Effector memory CD4-positive, alpha-beta T cell (primary cell): ENCODE results near the gene GOLM1.
"Not testable (repeated sequence)": the region's sequence is repeated elsewhere in the genome, so short reads cannot be mapped to it uniquely, and the experiment has no call there.

Source experiments
- DNase-seq, 3 donors: peaks; one replicate each; pipeline ENCODE4 v3.0.0-alpha.2; 2020
- H3K27ac ChIP-seq: 2 replicates; pipeline ENCODE4 v1.7.0; 2013; ENCODE audit warnings: mild to moderate bottlenecking, low read length, moderate library complexity; ENCODE audit not compliant: insufficient read depth, poor library complexity, severe bottlenecking
- H3K27me3 ChIP-seq: replicated peaks from 2 replicates; pipeline ENCODE4 v1.7.0; 2013; ENCODE audit warnings: mild to moderate bottlenecking, low read length; ENCODE audit not compliant: insufficient read depth, control insufficient read depth, poor library complexity, severe bottlenecking
- H3K36me3 ChIP-seq: 2 replicates; pipeline ENCODE4 v1.7.0; 2013; ENCODE audit warnings: mild to moderate bottlenecking, low read length, moderate library complexity; ENCODE audit not compliant: control insufficient read depth, insufficient read depth
- H3K4me1 ChIP-seq: 2 replicates; pipeline ENCODE4 v1.7.0; 2013; ENCODE audit warnings: low read length, mild to moderate bottlenecking; ENCODE audit not compliant: control insufficient read depth, insufficient read depth, poor library complexity, severe bottlenecking
- H3K4me3 ChIP-seq: 2 replicates; pipeline ENCODE4 v1.7.0; 2013; ENCODE audit warnings: low read length, low read depth, mild to moderate bottlenecking; ENCODE audit not compliant: insufficient read depth, poor library complexity, severe bottlenecking
- H3K9me3 ChIP-seq: 2 replicates; pipeline ENCODE4 v1.7.0; 2013; ENCODE audit warnings: mild to moderate bottlenecking, low read length, moderate library complexity; ENCODE audit not compliant: control insufficient read depth
- total RNA-seq, 3 donors: gene quantifications; one replicate each; lab custom pipeline; 2026; lab: John Stamatoyannopoulos, UW

GOLM1 gene, protein sequence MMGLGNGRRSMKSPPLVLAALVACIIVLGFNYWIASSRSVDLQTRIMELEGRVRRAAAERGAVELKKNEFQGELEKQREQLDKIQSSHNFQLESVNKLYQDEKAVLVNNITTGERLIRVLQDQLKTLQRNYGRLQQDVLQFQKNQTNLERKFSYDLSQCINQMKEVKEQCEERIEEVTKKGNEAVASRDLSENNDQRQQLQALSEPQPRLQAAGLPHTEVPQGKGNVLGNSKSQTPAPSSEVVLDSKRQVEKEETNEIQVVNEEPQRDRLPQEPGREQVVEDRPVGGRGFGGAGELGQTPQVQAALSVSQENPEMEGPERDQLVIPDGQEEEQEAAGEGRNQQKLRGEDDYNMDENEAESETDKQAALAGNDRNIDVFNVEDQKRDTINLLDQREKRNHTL
- 0.26 to 2.7 (median 0.52) reads per million in 3 donors for total RNA-seq

DNA sequence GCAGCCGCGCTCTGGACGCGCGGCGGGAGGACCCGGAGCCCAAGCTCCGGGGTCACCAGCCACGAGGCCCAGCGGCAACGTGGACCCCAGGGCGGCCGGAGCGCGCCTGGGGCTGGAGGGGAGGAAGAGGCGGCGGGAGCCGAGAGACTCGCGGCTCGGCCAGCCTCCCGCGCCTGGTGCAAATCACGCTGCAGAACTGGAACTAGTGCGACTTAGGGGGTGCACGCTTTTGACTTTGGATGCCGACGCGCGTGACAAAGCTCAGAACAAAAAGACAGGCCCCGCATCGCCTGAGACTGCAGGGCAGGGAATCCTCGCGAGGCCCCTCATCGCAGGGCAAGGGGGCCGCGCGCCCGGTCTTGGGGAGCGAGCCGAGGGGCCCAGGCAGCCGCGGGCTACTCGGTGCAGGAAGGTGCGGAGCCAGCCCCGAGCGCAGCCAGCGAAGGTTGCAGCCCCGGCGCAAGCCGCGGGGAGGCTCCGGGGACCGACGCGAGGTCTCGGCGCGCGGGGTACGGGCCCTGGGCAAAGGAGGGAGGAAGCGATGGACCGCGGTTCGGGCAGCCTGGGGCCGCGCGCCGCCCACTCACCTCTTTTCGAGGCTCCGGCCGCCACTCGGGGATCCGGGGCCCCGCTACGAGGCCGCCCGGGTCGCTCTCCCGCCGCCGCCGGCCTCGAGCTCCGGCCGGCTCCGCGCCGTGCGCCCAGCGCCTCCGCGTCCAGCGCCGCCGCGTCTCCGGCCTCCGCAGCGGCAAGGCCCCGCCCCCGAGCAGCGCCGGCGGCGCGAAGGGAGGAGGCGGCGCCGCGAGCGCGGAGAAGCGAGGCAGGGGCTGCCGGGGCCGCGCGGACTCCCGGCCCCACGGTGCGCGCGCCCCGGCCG lies at the start of gene GOLM1:
TSS of gene GOLM1 (minus strand) at position 735 of the 877 bp plus-strand sequence. CDS start 20,238 bp downstream, outside the sequence.
- H3K27ac ChIP-seq: no peak within 1 kb of the TSS
- no peak for DNase-seq
- no peaks in the 10 kb centered on the region for H3K4me1 ChIP-seq
- H3K4me3 ChIP-seq: peak within 1 kb of the TSS; percentile 66
- peaks cover 8% of the 10 kb centered on the region for H3K27me3 ChIP-seq
- H3K9me3 ChIP-seq: no peaks in the 10 kb centered on the region
- no peaks in the 10 kb centered on the region for H3K36me3 ChIP-seq

DNA sequence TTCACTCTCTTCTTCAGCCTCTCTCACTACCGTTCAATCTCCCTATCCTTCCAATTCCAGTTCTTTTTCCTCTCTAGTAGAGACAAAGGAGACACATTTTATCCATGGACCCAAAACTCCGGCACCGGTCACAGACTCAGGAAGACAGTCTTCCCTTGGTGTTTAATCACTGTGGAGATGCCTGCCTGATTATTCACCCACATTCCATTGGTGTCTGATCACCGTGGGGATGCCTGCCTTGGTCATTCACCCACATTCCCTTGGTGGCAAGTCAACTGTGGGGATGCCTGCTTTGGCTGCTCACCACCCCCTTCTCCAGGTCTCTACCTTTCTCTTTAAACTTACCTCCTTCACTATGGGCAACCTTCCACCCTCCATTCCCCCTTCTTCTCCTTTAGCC lies 47.3 kb upstream of the GOLM1 start:
- not testable (repeated sequence) for DNase-seq, H3K4me3 ChIP-seq, H3K36me3 ChIP-seq, H3K27me3 ChIP-seq, H3K9me3 ChIP-seq, H3K27ac ChIP-seq, H3K4me1 ChIP-seq

DNA sequence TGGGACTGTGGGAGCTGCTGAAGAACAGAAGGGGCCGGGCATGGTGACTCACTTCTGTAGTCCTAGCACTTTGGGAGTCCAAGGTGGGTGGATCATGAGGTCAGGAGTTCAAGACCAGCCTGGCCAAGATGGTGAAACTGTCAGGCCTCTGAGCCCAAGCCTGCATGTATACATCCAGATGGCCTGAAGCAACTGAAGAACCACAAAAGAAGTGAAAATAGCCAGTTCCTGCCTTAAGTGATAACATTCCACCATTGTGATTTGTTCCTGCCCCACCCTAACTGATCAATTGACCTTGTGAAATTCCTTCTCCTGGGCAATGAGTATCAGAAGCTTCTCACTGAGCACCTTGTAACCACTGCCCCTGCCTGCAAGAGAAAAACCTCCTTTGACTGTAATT lies 46.6 kb upstream of the GOLM1 start:
- DNase-seq, H3K4me1 ChIP-seq, H3K27me3 ChIP-seq, H3K4me3 ChIP-seq, H3K27ac ChIP-seq, H3K9me3 ChIP-seq, H3K36me3 ChIP-seq: not testable (repeated sequence)

DNA sequence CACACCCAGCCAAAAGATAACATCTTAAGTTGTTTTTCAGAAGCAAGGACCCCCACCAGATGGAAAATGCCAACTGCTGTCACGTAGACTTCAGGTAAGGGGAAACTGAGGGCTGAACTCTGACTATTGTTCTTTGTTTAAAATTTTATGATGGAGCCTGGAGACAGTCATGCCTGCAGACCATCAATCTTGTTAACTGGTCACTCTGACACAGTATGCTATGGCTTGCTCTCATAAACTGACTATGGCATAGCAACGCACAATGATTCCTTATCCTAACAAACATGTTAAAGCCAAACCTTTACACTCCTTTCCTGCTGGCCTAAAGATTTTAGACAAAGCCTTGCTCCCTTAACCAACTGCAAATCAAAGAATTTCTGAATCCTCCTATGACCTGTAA lies 43.6 kb upstream of the GOLM1 start:
- Histone ChIP-seq H3K4me3 (no peak overlapping the region), H3K9me3 (no peaks in the 10 kb centered on the region), H3K27me3 (no peaks in the 10 kb centered on the region), H3K36me3 (no peaks in the 10 kb centered on the region), H3K4me1 (no peaks in the 10 kb centered on the region), H3K27ac (no peak overlapping the region)
- no peak for DNase-seq

DNA sequence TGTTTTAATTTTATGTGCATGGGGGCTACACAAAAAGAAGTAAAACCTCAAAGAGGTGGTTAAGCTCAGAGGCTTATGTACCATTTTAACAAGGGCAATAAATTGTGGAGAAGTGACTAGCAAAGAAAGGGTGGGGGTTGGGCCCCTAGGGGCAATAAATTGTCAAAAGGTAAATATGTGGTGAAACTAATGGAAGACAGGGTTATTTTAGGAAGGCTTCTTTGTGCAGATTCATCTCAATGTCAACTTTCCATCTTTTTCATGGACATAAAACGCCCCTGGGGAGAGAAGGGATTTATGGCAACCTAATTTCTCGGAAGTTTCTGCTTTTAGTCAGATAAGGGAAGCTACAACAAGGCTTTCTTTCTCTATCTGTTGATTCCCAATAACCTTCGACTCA lies 42.5 kb upstream of the GOLM1 start:
- Histone ChIP-seq H3K27ac (no peak overlapping the region), H3K27me3 (no peaks in the 10 kb centered on the region), H3K4me1 (no peaks in the 10 kb centered on the region), H3K9me3 (no peaks in the 10 kb centered on the region), H3K36me3 (no peaks in the 10 kb centered on the region), H3K4me3 (no peak overlapping the region)
- no peak for DNase-seq

DNA sequence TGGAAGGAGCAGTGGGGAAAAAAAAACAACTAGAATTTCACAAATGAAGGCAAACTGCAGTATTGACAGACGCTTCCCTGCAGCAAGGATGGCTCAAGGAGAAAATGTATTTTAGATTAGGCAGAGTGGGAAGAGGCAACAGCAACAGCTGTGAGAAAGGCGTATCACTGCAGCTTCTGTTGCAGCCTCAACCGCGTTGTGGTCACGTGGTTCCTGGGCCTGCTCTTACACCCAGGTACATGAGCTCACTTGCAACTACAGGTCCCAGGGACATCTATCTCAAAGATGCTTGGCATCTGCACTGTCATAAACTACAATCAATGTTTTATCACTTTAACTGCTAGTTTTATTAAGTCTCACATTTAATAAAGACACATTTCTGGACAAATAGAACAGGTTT lies 36.0 kb upstream of the GOLM1 start:
- Histone ChIP-seq H3K27ac (no peak overlapping the region), H3K9me3 (no peaks in the 10 kb centered on the region), H3K36me3 (no peaks in the 10 kb centered on the region), H3K4me3 (no peak overlapping the region), H3K27me3 (no peaks in the 10 kb centered on the region), H3K4me1 (no peaks in the 10 kb centered on the region)
- DNase-seq: no peak

DNA sequence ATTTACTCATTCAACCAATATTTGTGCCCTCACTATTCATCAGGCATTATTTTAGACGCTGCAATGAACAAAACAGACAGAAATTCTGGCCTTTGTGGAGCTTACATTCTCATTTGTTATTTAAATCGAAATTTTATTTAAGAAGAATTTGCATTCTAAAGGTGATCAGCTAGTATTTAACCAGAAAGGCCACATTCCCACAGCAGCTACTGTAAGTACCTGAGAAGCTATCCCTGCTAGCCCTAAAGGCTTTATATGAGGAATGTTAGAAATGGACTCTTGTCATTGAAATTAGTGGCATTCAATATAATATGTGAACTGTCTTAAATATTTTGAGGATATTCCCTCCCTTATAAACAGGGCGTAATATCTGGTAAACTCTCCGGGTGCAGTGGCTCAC lies 35.0 kb upstream of the GOLM1 start:
- no peaks in the 10 kb centered on the region for H3K27me3 ChIP-seq
- H3K4me3 ChIP-seq: no peak overlapping the region
- H3K36me3 ChIP-seq: no peaks in the 10 kb centered on the region
- H3K27ac ChIP-seq: no peak overlapping the region
- no peaks in the 10 kb centered on the region for H3K4me1 ChIP-seq
- H3K9me3 ChIP-seq: no peaks in the 10 kb centered on the region
- DNase-seq: no peak

DNA sequence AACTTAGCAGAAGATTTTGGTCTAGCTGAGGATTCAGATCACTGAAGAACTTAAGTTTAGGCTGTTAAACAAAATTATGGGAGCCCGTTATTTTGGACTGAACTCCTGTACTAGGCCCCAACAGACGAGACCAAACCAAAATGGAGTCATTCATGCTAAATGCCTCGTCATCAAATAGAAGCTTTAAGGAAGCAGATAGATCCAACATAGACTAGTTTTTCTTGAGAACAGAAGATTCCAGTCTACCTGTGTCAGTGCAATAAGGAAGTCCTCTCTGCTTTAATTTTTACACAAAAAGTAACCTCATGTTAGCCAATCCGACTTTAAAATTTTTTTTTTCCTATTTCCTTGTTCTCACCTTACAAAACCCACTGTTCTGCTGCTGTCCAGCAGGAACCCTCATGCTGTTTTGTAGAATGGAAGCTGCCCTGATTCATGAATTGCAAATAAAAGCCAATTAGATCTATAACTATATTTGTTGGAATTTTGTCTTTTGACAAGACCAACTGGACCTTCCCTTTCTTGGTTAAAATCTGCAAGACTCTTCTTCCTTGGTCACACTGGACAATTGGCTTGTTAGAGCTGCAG lies 29.0 kb upstream of the GOLM1 start:
- Histone ChIP-seq H3K4me3 (no peak overlapping the region), H3K4me1 (no peaks in the 10 kb centered on the region)
- no peak for DNase-seq

DNA sequence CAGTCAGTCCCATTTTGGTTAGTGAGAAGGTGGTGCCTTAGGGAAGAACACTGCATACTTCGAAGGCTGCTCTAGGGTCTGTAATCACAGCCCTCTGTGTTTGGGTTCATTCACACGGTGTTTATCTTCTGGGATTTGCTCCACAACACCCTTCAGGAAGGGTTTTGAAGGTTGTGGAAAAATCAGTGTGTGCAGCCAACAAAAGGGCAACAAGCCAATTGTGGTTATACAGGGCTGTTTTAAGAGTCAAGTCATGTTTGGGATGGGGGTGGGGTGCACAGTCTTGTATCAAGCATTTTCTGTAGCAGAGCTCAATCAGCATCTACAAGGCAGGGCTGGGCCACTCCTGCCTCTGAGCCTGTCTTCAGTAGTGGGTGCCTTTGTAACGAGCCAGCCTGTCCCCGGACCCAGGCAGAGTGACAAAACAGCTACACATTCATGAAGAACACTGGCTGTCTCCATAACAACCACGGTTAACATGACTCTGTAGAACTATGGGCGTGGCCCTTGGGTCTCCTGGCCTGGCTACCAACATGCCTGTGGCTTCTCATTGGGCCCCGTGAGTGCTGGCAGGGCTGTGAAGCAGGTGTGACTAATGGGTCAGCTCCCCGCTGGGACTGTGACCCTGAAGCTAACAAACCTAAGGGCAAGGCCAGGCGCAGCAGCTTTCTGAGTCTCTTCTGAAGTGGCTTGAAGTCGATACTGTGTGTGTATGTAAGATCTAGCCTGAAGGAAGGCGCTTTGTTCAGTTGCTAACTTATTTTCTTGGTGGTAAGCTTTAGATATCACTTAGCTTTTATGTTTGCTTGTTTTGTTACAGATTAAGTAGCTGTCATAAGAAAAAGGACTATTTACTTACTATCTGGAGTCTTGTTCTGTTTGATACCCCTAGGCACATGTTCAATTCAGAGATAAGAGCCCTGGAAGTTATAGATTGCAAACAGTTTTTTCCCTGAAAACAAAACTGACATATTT lies 27.9 kb upstream of the GOLM1 start:
- Histone ChIP-seq H3K36me3 (no peaks in the 10 kb centered on the region), H3K4me3 (no peak overlapping the region), H3K27ac (no peak overlapping the region), H3K9me3 (no peaks in the 10 kb centered on the region), H3K27me3 (no peaks in the 10 kb centered on the region), H3K4me1 (no peaks in the 10 kb centered on the region)
- no peak for DNase-seq

More for the DNA sequence above, 29.0 kb upstream of the GOLM1 start:
- Histone ChIP-seq H3K27me3 (no peaks in the 10 kb centered on the region), H3K9me3 (no peaks in the 10 kb centered on the region), H3K36me3 (no peaks in the 10 kb centered on the region), H3K27ac (no peak overlapping the region)
